Sigmoid colon (tissue), 7 donors: Measurements from ENCODE around the gene CCNG2. TPM values are rescaled to one million over a fixed set of nuclear protein-coding genes. Genes with fewer than 3 reads are reported as not detected.

Experiments used
- DNase-seq: peaks from one replicate; pipeline ENCODE4 v3.0.0-alpha.2; 2019
- H3K27ac ChIP-seq, 4 donors: fragments of 200-600 bp; sonication (generic); one replicate each; pipeline ENCODE4 v1.5.1; 2016 to 2019; ENCODE audit warnings: mild to moderate bottlenecking in 1 of 4
- H3K27me3 ChIP-seq, 3 donors: fragments of 200-600 bp; sonication (generic); one replicate each; pipeline ENCODE4 v1.5.1; 2019; ENCODE audit warnings: mild to moderate bottlenecking in 1 of 3
- H3K36me3 ChIP-seq, 4 donors: fragments of 200-600 bp; sonication (generic); one replicate each; pipeline ENCODE4 v1.5.1; 2016 to 2019
- H3K4me1 ChIP-seq, 4 donors: fragments of 200-600 bp; sonication (generic); one replicate each; pipeline ENCODE4 v1.5.1; 2017 to 2019
- H3K4me3 ChIP-seq, 4 donors: fragments of 200-600 bp; sonication (generic); one replicate each; pipeline ENCODE4 v1.5.1; 2017 to 2019; ENCODE audit warnings: mild to moderate bottlenecking in 2 of 4, moderate library complexity in 1 of 4
- H3K9me3 ChIP-seq, 4 donors: fragments of 200-600 bp in 3 of 4; sonication (generic) in 3 of 4; one replicate each; pipeline versions ENCODE4 v1.5.1 to v1.6.1; 2013 to 2019
- CTCF ChIP-seq, 4 experiments: fragments of 450-650 bp in 3 of 4; fragments of 200-600 bp in 1 of 4; IDR thresholded peaks; one replicate each; pipeline ENCODE4 v1.5.1; 2016 to 2019; ENCODE audit warnings: antibody characterized with exemption in 4 of 4, mild to moderate bottlenecking in 3 of 4, moderate library complexity in 2 of 4
- EP300 ChIP-seq, 4 donors: sonication (generic); formaldehyde crosslinking; IDR thresholded peaks; one replicate each; pipeline ENCODE4 v1.6.1; 2017; ENCODE audit warnings: antibody characterized with exemption in 4 of 4
- POLR2A ChIP-seq, 2 donors: fragments of 450-650 bp; IDR thresholded peaks; one replicate each; pipeline ENCODE4 v1.6.1; 2016; ENCODE audit warnings: antibody characterized with exemption in 2 of 2, mild to moderate bottlenecking in 2 of 2, moderate library complexity in 2 of 2
- POLR2AphosphoS5 ChIP-seq, 4 donors: sonication (generic); formaldehyde crosslinking; IDR thresholded peaks; one replicate each; pipeline ENCODE4 v1.6.1; 2017; ENCODE audit warnings: antibody characterized with exemption in 4 of 4
- WGBS, 2 donors: extraction: QIAGEN DNeasy Blood & Tissue Kit; methylation state at CpG; one replicate each; pipeline ENCODE4 v1.1.7; 2013; 5-methylcytosine and 5-hydroxymethylcytosine counted together
- intact Hi-C: fragments of 100-400 bp; cut with DNase I; formaldehyde crosslinking; loops from one replicate; pipeline ENCODE4 v1.15.1; 2023
- polyA plus RNA-seq, 3 donors: library from polyadenylated mRNA; stranded (reverse); fragments of 200-250 nt; gene quantifications; one replicate each; pipeline ENCODE4 v1.2.3, GENCODE V29; 2013
- total RNA-seq, 4 donors: library from RNA; depleted of rRNA; stranded (reverse); fragments of >200 nt; gene quantifications; one replicate each; pipeline ENCODE4 v1.1.0, GENCODE V29; 2016
- donor health status: healthy with polysubstance abuse.
- donor health status: Bipolar disorder and iron deficiency.
- donor health status: healthy.

Gene CCNG2
- total and polyA plus RNA-seq, 7 donors: 25.5 to 72.1 (median 27.6) TPM

GRCh38 chr4:77157859-77158486, 966 bp downstream of the CCNG2 start:
- peaks cover 0 to 28% (median 10%) of the 10 kb centered on the region in 4 donors for H3K4me1 ChIP-seq
- no peaks in the 10 kb centered on the region for H3K9me3 ChIP-seq
- intact Hi-C loops: loop anchor here (1.0 to 10.0 kb wide), 5 partner anchors 66 to 1013 kb away; partner anchors contain the start of genes NUP54 and SEPTIN11
- peak; percentile 95 for DNase-seq
- H3K4me3 ChIP-seq: peak overlapping the region; percentile 83 to 97 (median 86)
- H3K27ac ChIP-seq: peak overlapping the region; percentile 87 to 97 (median 92)
- WGBS, 2 donors: 0 to 1% methylated on average over 53 of the region's 53 CpGs
- H3K36me3 ChIP-seq: peaks cover 0 to 34% (median 12%) of the 10 kb centered on the region in 4 donors
- H3K27me3 ChIP-seq: no peaks in the 10 kb centered on the region
- TF ChIP-seq CTCF (IDR thresholded peaks at IDR 0.05) (no peak), POLR2AphosphoS5 (IDR thresholded peaks at IDR 0.05) (peak in 3 of 4 donors; percentile 33 to 65 (median 63)), EP300 (IDR thresholded peaks at IDR 0.05) (peak in 1 of 4 donors; percentile 48), POLR2A (IDR thresholded peaks at IDR 0.05) (no peak)

- peak overlapping the region; percentile 83 to 97 (median 86) for H3K4me3 ChIP-seq
- no peaks in the 10 kb centered on the region for H3K9me3 ChIP-seq
- peak overlapping the region; percentile 87 to 97 (median 92) for H3K27ac ChIP-seq
- DNase-seq: no peak
- intact Hi-C loops: loop anchor here (5.0 to 10.0 kb wide), 3 partner anchors 66 to 1014 kb away; partner anchors contain the start of gene NUP54
- no peaks in the 10 kb centered on the region for H3K27me3 ChIP-seq
- no peak for TF ChIP-seq POLR2A (IDR thresholded peaks at IDR 0.05)
- no peak for TF ChIP-seq EP300 (IDR thresholded peaks at IDR 0.05)
- no peak for TF ChIP-seq POLR2AphosphoS5 (IDR thresholded peaks at IDR 0.05)
- no peak for TF ChIP-seq CTCF (IDR thresholded peaks at IDR 0.05)
- WGBS, 2 donors: 7 to 10% methylated on average over 6 of the region's 6 CpGs
- peaks cover 0 to 39% (median 13%) of the 10 kb centered on the region in 4 donors for H3K36me3 ChIP-seq
- peaks cover 0 to 28% (median 10%) of the 10 kb centered on the region in 4 donors for H3K4me1 ChIP-seq
These were observed 1.5 kb downstream of the CCNG2 start for GRCh38 chr4:77158487-77158861.

- intact Hi-C loops: loop anchor here (5.0 to 10.0 kb wide), 3 partner anchors 68 to 1015 kb away; partner anchors contain the start of gene NUP54
These were observed 2.8 kb downstream of the CCNG2 start for GRCh38 chr4:77159806-77160205.

GRCh38 chr4:77163641-77164040, 6.6 kb downstream of the CCNG2 start:
- DNase-seq: no peak
- Histone ChIP-seq H3K9me3 (no peaks in the 10 kb centered on the region), H3K27me3 (no peaks in the 10 kb centered on the region), H3K4me1 (peaks cover 0 to 13% (median 2%) of the 10 kb centered on the region in 4 donors), H3K27ac (no peak overlapping the region), H3K36me3 (peaks cover 3 to 85% (median 30%) of the 10 kb centered on the region in 4 donors), H3K4me3 (no peak overlapping the region)
- no peak for TF ChIP-seq POLR2AphosphoS5 (IDR thresholded peaks at IDR 0.05)
- TF ChIP-seq CTCF (IDR thresholded peaks at IDR 0.05): no peak
- no peak for TF ChIP-seq EP300 (IDR thresholded peaks at IDR 0.05)
- 83 to 86% methylated on average over 4 of the region's 4 CpGs for WGBS, 2 donors
- intact Hi-C loops: no loop called here

More at GRCh38 chr4:77159806-77160205, 2.8 kb downstream of the CCNG2 start:
- no peak for DNase-seq
- H3K36me3 ChIP-seq: peaks cover 0 to 52% (median 20%) of the 10 kb centered on the region in 4 donors
- TF ChIP-seq CTCF (IDR thresholded peaks at IDR 0.05): no peak
- H3K27me3 ChIP-seq: no peaks in the 10 kb centered on the region
- no peak overlapping the region for H3K4me3 ChIP-seq
- WGBS, 2 donors: 87% methylated on average over 3 of the region's 3 CpGs
- peak overlapping the region in 1 of 4 donors; percentile 97 for H3K27ac ChIP-seq
- peaks cover 0 to 28% (median 10%) of the 10 kb centered on the region in 4 donors for H3K4me1 ChIP-seq
- no peaks in the 10 kb centered on the region for H3K9me3 ChIP-seq
